GM19467 (cell line): Measurements from ENCODE around the gene BMP15.

Source experiments
- ATAC-seq: cut with Tn5 transposase; IDR thresholded peaks from one replicate; pipeline ENCODE4 v1.9.1; 2021; ENCODE audit warnings: mild to moderate bottlenecking, moderate library complexity; ENCODE audit not compliant: unreplicated experiment

Gene BMP15

GRCh38 chrX:50910685-50911176, at the start of gene BMP15:
Gene BMP15 (plus strand): TSS chrX:50910735. CDS start chrX:50910784, 49 bp downstream.
- ATAC-seq: no peak

DNA sequence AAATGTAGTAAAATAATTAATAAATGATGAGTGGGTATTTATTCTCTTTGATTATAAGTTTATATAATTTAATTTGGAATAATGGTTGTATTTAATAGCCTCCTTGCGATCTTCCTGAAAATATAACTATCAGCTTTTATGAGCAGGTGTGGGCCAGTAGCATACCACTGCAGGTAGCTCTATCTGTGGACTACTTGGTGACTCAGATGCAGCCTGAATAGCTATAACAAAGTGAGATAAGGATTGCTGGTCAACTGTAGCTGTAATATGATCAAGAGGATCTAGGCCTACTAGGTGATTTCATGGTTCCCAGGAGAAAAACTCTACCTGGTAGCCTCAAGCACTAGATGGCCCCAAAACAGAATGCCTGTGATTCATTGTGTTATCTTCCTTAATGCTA, 47.1 kb upstream of the BMP15 start:
- ATAC-seq: no peak

GRCh38 chrX:50865311-50865710, 45.2 kb upstream of the BMP15 start:
- ATAC-seq: no peak

DNA sequence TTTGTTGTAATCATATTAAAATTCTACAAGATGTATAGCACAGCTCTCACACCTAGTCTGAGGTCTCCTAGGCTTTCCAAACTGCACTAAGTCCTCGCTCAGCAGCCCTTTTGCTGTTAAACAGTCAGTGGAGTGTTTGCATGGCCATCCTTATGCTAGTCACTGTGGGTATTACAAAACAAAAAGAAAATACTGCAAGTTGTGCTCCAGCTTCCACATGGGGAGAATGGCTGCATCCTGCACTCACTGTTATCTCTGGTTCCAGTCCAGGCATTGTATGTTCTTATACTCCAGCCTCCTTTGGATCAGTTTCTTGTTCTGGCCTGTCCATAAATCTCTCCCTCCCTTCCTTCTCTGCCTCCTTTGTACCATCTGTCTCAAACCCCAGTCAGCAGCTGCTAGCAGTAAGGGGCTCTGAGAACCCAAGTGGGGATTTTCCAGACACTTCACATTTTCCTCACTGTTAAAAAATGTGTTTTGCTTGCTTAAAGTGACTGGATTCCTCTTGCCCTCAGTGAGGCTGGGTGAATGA, 38.5 kb upstream of the BMP15 start:
- ATAC-seq: no peak

DNA sequence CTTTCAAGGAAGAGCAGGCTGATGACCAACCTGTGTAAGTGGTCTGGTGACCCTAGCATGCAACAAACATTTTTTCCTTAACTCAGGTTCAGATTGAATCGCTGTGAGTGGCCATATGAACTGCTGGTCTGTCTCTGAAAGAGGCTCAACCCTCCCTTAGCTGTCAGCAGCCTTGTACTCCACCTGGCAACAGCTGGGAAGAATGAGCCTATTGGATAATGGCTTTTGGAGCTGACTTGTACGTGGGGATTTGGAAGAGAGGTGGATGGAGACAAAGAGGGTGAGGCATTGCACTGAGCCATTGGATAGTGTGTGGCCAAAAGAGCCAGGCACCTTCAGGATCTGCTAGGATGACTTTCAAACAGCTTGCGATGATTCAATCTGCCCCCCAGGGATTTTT, 35.7 kb upstream of the BMP15 start:
- no peak for ATAC-seq

- ATAC-seq: no peak
Measured at GRCh38 chrX:50876551-50876950, 34.0 kb upstream of the BMP15 start.

DNA sequence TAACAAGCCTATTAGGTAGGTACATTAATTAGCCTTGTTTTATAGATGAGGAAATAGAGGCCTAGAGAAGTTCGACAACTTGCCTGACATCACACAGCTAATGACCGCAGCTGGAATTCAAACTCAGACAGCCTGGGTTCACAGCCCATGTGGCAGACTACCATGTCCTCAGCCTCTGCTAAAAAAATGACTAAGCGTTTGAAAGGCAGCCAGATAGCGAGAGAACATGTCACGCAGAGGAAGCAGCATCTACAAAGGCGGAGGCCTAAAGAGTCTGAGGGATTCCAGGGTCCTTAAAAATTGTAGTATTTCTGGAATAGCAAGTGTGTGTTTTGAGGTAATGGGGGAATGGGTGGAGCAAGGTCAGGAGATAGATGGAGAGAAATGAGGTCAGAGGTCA, 33.2 kb upstream of the BMP15 start:
- no peak for ATAC-seq

- no peak for ATAC-seq
Measured at GRCh38 chrX:50881028-50881427, 29.5 kb upstream of the BMP15 start.

- ATAC-seq: no peak
Measured at GRCh38 chrX:50888884-50889283, 21.7 kb upstream of the BMP15 start.

- ATAC-seq: no peak
Measured at GRCh38 chrX:50889582-50889981, 21.0 kb upstream of the BMP15 start.

DNA sequence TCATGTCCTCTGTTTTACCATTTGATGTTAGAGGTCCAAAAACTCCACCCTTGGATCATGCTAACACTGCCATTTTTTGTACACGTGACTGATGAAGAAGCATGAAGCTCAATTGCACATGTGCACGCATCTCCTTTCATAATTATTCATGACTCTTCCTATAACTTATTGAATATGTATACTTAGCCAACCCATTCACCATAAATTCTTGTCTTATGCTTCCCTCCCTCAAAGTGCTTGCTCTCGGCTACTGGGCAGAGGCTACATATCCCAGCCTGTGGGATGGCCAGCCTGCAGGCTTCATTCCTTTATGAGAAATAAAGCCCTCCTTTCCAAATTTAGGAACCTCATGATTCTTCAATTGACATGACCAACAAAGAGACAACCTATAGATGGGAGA, 17.5 kb upstream of the BMP15 start:
- no peak for ATAC-seq

DNA sequence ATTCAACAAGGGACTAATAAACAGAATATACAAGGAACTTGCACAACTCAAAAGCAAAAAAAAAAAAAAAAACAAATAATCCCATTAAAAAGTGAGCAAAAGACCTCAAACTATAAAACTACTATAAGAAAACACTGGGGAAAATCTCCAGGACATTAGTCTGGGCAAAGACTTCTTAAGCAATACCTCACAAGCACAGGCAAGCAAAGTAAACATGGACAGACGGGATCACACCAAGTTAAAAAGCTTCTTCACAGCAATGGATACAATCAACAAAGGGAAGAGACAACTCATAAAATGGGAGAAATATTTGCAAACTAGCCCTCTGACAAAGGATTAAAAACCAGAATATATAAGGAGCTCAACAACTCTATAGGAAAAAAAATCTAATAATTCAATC, 17.1 kb upstream of the BMP15 start:
- no peak for ATAC-seq

DNA sequence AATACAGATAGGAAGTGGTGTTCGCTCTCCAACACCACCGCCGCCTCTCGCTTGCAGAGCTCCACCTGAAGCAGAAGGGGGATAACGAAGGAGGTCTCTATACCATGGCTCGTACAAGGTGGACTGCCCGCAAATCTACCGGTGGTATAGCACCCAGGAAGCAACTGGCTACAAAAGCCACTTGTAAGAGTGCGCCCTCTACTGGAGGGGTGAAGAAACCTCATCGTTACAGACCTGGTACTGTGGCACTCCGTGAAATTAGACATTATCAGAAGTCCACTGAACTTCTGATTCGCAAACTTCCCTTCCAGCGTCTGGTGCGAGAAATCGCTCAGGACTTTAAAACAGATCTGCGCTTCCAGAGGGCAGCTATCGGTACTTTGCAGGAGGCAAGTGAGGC, 5.2 kb upstream of the BMP15 start:
- no peak for ATAC-seq

DNA sequence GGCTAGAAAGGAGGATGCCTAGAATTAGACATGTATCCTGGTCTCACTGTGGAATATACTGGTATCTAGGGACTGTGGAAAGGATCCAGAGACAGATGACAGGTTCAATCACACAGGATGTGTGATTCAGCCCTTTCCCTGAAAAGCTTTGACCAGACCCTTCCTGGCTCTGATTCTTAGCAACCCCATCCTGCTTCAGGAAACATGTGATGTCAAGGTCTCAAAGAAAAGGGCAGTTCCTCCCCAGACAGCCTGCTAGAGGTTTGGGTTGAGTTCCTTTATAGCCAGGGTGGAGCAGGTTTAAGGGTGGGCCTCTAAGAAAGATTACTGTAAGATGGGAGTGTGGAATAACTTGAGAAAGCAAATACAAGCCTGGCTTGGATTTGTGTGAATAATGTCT, 3.0 kb downstream of the BMP15 start:
- no peak for ATAC-seq

DNA sequence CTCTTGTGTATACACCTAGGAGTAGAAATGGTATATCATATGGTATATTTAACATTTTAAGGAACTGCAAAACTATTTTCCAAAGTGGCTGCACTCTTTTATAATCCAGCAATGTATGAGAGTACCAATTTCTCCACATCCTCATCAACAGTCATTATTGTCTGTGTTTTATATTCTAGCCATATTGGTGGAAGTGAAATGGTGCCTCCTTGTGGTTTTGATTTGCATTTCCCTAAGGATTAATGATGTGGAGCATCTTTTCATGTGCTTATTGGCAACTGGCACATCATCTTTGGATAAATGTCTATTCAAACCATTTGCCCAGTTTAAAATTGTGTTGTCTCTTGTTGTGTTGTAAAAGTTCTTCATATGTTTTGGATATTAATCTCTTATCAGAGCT, 9.6 kb downstream of the BMP15 start:
- no peak for ATAC-seq

- no peak for ATAC-seq
Measured at GRCh38 chrX:50927127-50927526, 16.6 kb downstream of the BMP15 start.

GRCh38 chrX:50941638-50942037, 31.1 kb downstream of the BMP15 start:
- no peak for ATAC-seq

GRCh38 chrX:50942471-50942870, 31.9 kb downstream of the BMP15 start:
- no peak for ATAC-seq

DNA sequence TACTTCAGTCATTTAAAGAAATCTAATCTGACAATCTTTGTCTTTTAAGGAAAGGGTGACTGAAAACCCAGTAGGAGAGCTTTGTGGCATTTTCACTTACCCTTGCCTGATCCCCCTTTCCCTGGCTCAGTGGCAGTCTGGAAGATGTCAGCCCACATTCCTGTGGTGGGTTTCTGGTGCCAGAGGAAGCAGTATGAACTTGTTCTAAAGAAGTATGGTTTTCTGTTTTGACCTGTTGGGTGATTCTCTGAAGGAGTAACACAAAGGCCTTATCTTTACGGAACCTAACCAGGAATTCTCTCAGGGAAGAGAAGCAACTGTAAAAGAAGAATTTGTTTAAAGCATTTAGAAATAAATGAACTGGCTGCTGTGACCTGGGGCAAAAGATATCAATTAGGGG, 41.9 kb downstream of the BMP15 start:
- ATAC-seq: no peak

DNA sequence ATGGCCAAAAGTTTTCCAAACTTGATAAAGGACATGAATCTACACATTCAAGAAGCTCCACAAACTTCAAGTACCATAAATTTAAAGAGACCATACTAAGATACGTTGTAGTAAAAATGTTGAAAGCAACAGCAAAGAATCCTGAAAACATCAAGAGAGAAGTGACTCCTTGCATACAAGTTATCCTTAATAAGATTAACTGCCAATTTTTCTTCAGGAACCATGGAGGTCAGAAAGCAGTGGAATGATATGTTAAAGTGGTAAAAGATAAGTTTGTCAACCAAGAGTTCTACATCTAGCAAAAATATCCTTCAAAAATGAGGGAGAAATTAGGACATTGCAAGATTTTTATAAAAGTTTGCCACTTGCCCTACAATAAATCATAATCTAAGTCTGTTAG, 43.3 kb downstream of the BMP15 start:
- no peak for ATAC-seq

DNA sequence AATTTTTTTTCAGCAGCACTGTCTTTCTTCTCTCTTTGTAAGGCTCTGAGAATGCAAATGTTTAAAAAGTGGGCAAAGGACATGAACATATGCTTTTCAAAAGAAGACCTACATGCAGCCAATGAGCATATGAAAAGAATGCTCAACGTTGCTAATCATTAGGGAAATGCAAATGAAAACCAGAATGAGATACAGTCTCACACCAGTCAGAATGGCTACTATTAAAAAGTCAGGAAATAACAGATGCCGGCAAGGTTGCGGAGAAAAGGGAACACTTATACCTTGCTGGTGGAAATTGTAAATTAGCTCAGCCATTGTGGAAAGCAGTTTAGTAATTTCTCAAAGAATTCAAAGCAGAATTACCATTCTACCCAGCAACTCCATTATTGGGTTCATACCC, 51.6 kb downstream of the BMP15 start:
- no peak for ATAC-seq

- no peak for ATAC-seq
Measured at GRCh38 chrX:50963842-50964241, 53.3 kb downstream of the BMP15 start.
